Activated B cell treated with CpG ODN at 0.5 μM for 24 hours (primary cell): ENCODE measurements around the gene APOA4. TPM values are rescaled to one million over a fixed set of nuclear protein-coding genes. Genes with fewer than 3 reads are reported as not detected.

Experiments
- ATAC-seq: fragments of 200-7000 bp; cut with Tn5 transposase; one replicate; pipeline ENCODE4 v1.10.0; 2021; ENCODE audit warnings: low read depth, mild to moderate bottlenecking, moderate library complexity
- CTCF ChIA-PET: fragments of 350-600 bp; sonication (Branson Sonifier 250); formaldehyde crosslinking; loops from one replicate; lab custom pipeline; 2021; ENCODE audit warnings: antibody characterized with exemption; lab: Charles Lee
- POLR2A ChIA-PET: fragments of 350-600 bp; sonication (Branson Sonifier 250); formaldehyde crosslinking; loops from one replicate; lab custom pipeline; 2021; ENCODE audit warnings: antibody characterized with exemption; lab: Charles Lee
- DNase-seq: peaks from one replicate; pipeline ENCODE4 v3.0.0; 2022
- H3K27ac Mint-ChIP-seq: one replicate; pipeline ENCODE4 v1.8.0; 2020; ENCODE audit warnings: mixed read lengths
- H3K27me3 Mint-ChIP-seq: one replicate; pipeline ENCODE4 v1.8.0; 2021; ENCODE audit warnings: mixed read lengths
- H3K36me3 Mint-ChIP-seq: one replicate; pipeline ENCODE4 v1.8.0; 2021; ENCODE audit warnings: low read depth, mixed read lengths
- H3K4me1 Mint-ChIP-seq: one replicate; pipeline ENCODE4 v1.8.0; 2021; ENCODE audit warnings: mixed read lengths
- H3K4me3 Mint-ChIP-seq: one replicate; pipeline ENCODE4 v1.8.0; 2020; ENCODE audit warnings: mild to moderate bottlenecking, mixed read lengths
- H3K9me3 Mint-ChIP-seq: one replicate; pipeline ENCODE4 v1.8.0; 2020; ENCODE audit warnings: mixed read lengths
- intact Hi-C: fragments of 100-400 bp; cut with micrococcal nuclease; formaldehyde crosslinking; loops from one replicate; pipeline ENCODE4 v1.15.1; 2024
- total RNA-seq: library from RNA; stranded (reverse); gene quantifications from 2 replicates; pipeline ENCODE4 v1.2.3, GENCODE V29; 2022
- TF ChIP-seq, protein P1 (sequence below): fragments of 200-600 bp; IDR thresholded peaks from one replicate; pipeline ENCODE4 v1.8.0; 2022; ENCODE audit warnings: antibody characterized with exemption, mild to moderate bottlenecking

Gene APOA4
- total RNA-seq, 1 donor from 2014 or later = not detected

DNA sequence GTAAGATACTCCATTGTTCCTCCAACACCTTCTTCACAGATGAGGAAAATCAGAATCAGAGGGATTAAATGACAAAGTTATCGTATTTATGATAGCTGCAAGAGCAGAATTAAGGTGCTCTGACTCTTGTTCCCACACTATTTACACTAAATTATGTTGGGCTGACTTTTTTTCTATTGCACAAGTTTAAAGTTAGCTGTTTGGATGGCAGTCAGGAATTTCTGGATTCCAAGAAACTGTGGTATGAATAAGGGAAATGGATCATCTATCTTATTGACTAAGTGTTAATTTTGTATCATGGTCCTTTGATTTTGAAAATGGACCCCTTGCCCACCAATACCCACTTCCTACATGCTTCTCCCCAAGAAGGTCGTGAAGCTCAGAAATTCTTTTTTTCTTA lies 34.2 kb upstream of the APOA4 start:
- no peaks in the 10 kb centered on the region for H3K27me3 Mint-ChIP-seq
- intact Hi-C loops = no loop called here
- peaks cover 33% of the 10 kb centered on the region for H3K4me1 Mint-ChIP-seq
- H3K36me3 Mint-ChIP-seq = peaks cover 82% of the 10 kb centered on the region
- ChIA-PET CTCF (interaction anchor here (1.3 kb wide), 1 partner anchor 21 kb away, joined by 3 read pairs; no protein-coding TSS in a partner anchor), POLR2A (no interaction called here)
- DNase-seq = no peak
- no peak for ATAC-seq
- no peak overlapping the region for H3K4me3 Mint-ChIP-seq
- no peaks in the 10 kb centered on the region for H3K9me3 Mint-ChIP-seq
- TF ChIP-seq, protein P1, sequence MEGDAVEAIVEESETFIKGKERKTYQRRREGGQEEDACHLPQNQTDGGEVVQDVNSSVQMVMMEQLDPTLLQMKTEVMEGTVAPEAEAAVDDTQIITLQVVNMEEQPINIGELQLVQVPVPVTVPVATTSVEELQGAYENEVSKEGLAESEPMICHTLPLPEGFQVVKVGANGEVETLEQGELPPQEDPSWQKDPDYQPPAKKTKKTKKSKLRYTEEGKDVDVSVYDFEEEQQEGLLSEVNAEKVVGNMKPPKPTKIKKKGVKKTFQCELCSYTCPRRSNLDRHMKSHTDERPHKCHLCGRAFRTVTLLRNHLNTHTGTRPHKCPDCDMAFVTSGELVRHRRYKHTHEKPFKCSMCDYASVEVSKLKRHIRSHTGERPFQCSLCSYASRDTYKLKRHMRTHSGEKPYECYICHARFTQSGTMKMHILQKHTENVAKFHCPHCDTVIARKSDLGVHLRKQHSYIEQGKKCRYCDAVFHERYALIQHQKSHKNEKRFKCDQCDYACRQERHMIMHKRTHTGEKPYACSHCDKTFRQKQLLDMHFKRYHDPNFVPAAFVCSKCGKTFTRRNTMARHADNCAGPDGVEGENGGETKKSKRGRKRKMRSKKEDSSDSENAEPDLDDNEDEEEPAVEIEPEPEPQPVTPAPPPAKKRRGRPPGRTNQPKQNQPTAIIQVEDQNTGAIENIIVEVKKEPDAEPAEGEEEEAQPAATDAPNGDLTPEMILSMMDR = no peak
- no peak overlapping the region for H3K27ac Mint-ChIP-seq

DNA sequence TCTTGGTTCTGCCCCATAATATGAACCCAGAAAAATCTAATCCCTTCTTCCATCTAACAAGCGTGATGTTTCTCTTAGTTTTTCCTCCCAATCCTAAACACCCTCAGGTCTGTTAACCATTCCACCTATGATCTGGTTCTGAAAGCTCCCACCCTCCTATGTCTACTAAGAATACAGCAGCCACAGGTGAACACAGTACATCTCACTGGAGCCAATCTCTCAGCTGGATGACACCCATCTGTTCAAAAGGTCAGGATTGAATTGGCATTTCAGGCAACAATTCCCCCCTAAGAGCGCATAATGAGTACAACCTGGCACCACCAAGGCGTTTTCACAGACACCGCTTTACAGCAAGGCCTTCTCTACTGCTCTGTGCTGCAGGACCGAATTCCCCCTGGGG lies 33.3 kb upstream of the APOA4 start:
- ATAC-seq = no peak
- H3K27me3 Mint-ChIP-seq = no peaks in the 10 kb centered on the region
- TF ChIP-seq, protein P1 = no peak
- DNase-seq = no peak
- intact Hi-C loops = no loop called here
- H3K27ac Mint-ChIP-seq = no peak overlapping the region
- H3K9me3 Mint-ChIP-seq = no peaks in the 10 kb centered on the region
- H3K36me3 Mint-ChIP-seq = peaks cover 73% of the 10 kb centered on the region
- no peak overlapping the region for H3K4me3 Mint-ChIP-seq
- peaks cover 42% of the 10 kb centered on the region for H3K4me1 Mint-ChIP-seq
- ChIA-PET CTCF (interaction anchor here (1.1 to 1.3 kb wide), 2 partner anchors 20 to 24 kb away, joined by 3 read pairs; no protein-coding TSS in a partner anchor), POLR2A (no interaction called here)

DNA sequence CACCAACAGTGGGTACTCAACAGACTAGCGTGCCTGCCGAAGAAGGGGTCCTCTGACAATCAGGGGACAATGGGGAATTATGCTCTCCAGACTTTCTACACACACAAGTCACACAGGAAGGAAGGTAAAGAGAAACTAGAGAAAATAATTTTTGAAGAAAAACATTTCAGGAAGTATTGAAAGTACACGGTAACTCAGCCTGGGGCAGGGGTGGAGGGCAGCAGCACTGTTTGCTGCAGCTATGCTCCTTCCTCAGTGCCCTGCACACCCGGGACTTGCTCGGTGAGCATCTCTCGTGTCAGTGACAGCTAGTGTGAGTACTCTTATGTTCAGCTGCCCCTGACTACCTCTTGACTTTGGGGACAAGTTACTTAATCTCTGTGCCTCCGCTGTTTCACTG lies 32.3 kb upstream of the APOA4 start:
- POLR2A ChIA-PET = no interaction called here
- intact Hi-C loops = no loop called here
- no peak overlapping the region for H3K4me3 Mint-ChIP-seq
- ATAC-seq = no peak
- H3K9me3 Mint-ChIP-seq = no peaks in the 10 kb centered on the region
- no peak for DNase-seq
- peaks cover 65% of the 10 kb centered on the region for H3K36me3 Mint-ChIP-seq
- CTCF ChIA-PET = interaction anchor here (1.0 kb wide), 1 partner anchor 65 kb away, joined by 3 read pairs; no protein-coding TSS in a partner anchor
- no peak overlapping the region for H3K27ac Mint-ChIP-seq
- H3K4me1 Mint-ChIP-seq = peaks cover 48% of the 10 kb centered on the region
- TF ChIP-seq, protein P1 = no peak
- H3K27me3 Mint-ChIP-seq = no peaks in the 10 kb centered on the region

DNA sequence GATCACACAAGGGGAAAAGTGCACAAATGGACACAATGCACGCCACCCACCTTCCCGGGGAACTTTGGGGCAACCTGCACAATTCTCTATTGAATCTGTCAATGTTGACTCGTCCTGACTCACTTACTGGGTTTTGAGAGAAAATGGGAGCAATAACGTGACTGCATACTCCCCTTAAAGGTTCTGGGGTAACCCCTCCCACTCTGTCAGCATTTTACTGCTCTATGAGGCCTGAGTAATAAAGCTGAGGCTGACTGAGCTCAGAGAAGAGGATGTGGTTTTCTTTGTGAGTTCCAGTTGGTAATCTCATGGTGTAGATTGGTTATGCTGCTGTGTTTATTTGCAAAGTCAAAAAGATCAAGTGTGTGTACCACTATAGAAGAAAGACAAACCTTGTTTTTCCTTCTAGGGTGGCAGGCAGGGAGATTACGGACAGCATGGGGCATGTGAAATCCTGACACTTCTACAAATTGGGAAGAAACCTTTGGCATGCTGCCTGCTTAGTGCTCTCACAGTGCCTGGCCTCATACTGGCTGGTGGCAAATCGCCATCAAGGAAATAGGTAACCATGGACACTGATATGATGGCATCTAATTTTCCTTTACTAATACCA lies 30.5 kb upstream of the APOA4 start:
- H3K27me3 Mint-ChIP-seq = no peaks in the 10 kb centered on the region
- TF ChIP-seq, protein P1 = no peak
- no peak for DNase-seq
- H3K9me3 Mint-ChIP-seq = no peaks in the 10 kb centered on the region
- ChIA-PET CTCF (interaction anchor here (0.6 to 3.1 kb wide), 2 partner anchors 18 to 280 kb away, joined by 3 to 15 read pairs; no protein-coding TSS in a partner anchor), POLR2A (interaction anchor here (0.5 to 1.4 kb wide), 4 partner anchors 18 to 1129 kb away, joined by 3 to 6 read pairs (median 5); partner anchors contain the start of genes SIDT2 and ZPR1)
- H3K4me1 Mint-ChIP-seq = peaks cover 55% of the 10 kb centered on the region
- peak overlapping the region; percentile 16 for H3K27ac Mint-ChIP-seq
- intact Hi-C loops = loop anchor here (2.0 to 5.0 kb wide), 3 partner anchors 17 to 81 kb away; partner anchors contain the start of genes APOA1, BUD13 and ZPR1
- peaks cover 65% of the 10 kb centered on the region for H3K36me3 Mint-ChIP-seq
- peak; percentile 96 for ATAC-seq
- H3K4me3 Mint-ChIP-seq = peak overlapping the region; percentile 39

DNA sequence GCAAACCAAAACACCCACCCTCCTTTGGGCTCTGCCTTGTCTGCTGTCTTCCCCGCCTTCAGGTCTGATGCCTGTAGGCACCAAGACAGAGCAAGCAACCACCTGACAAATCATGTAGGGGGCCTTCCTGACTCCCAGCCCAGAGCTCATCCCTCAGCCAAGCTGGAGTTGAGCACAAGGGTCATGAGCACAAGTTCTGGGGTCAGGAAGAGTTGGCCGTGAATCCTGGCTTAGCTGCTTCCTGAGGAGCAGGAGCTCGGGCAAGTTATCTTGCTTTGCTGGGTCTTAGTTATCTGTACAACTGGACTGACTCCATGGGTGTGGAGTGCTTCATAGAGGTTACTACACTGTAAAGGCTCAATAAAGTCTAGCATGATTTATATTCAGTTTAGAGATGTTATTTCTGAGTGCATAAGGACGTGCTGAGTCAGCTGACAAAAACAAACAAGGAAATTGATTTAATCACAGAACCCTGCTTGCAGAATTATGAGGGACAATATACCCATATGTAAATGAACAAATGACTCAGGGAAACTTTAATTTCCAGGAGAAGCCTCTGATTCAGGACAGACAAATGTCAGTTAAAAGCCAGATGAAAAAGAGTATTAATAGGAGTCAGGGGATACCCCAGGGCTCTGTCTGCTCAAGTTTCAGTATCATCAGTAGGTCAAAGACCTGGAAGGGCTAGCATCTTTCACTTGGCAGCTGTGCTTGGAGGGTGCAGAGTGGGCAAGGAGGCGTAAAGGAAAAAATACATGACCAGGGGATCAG lies 29.3 kb upstream of the APOA4 start:
- ChIA-PET POLR2A (interaction anchor here (1.4 kb wide), 1 partner anchor 65 kb away, joined by 6 read pairs; the partner anchor contains the start of gene ZPR1), CTCF (interaction anchor here (0.8 to 3.1 kb wide), 2 partner anchors 16 to 61 kb away, joined by 3 to 15 read pairs; partner anchors contain the start of gene APOA5)
- Mint-ChIP-seq H3K9me3 (no peaks in the 10 kb centered on the region), H3K27ac (no peak overlapping the region), H3K36me3 (peaks cover 62% of the 10 kb centered on the region), H3K4me3 (no peak overlapping the region), H3K4me1 (peaks cover 55% of the 10 kb centered on the region), H3K27me3 (no peaks in the 10 kb centered on the region)
- ATAC-seq (no peak), DNase-seq (no peak)
- TF ChIP-seq, protein P1 = no peak
- intact Hi-C loops = loop anchor here (2.0 to 5.0 kb wide), 3 partner anchors 16 to 80 kb away; partner anchors contain the start of genes APOA1, BUD13 and ZPR1
